Endothelial cell of umbilical vein (primary cell): ENCODE measurements around the gene LCE6A. TPM values are rescaled to one million over a fixed set of nuclear protein-coding genes. Genes with fewer than 3 reads are reported as not detected.

ENCODE experiments used
- BruUV-seq: library from RNA; stranded (reverse); fragments of 400-500 nt; replicated peaks from 2 replicates; lab custom pipeline; 2021; lab: Mats Ljungman, UMichigan
- CTCF ChIA-PET: fragments of 300-600, 350-600 bp; sonication (Branson Sonifier 250); formaldehyde crosslinking; loops from one replicate; lab custom pipeline; 2021; ENCODE audit warnings: antibody characterized with exemption, inconsistent platforms; lab: Charles Lee
- POLR2A ChIA-PET: fragments of 300-600, 350-600 bp; sonication (Branson Sonifier 250); formaldehyde crosslinking; loops from one replicate; lab custom pipeline; 2021; ENCODE audit warnings: antibody characterized with exemption, inconsistent platforms; lab: Charles Lee
- DNase-seq: peaks from one replicate; pipeline ENCODE4 v3.0.0-alpha.2; 2011; ENCODE audit warnings: low read depth, low spot score
- FAIRE-seq: peaks from 2 replicates; lab custom pipeline; 2011; peaks lifted over from hg19 to GRCh38; lab: Jason Lieb, UNC
- H2AFZ ChIP-seq: 2 replicates; pipeline ENCODE4 v1.6.0; 2012; ENCODE audit warnings: low read depth, low read length, control low read depth, inconsistent platforms
- H3K27ac ChIP-seq: 2 replicates; pipeline ENCODE4 v1.5.1; 2011; ENCODE audit warnings: low read depth, mild to moderate bottlenecking, control low read depth, low read length, moderate library complexity; ENCODE audit not compliant: insufficient read depth
- H3K27me3 ChIP-seq, 2 experiments: 2 replicates each; pipeline versions ENCODE4 v1.6.0 to v1.6.1; 2011; ENCODE audit warnings: low read length in 2 of 2, mixed read lengths in 1 of 2; ENCODE audit not compliant: control insufficient read depth in 2 of 2, insufficient read depth in 2 of 2
- H3K36me3 ChIP-seq, 2 experiments: 2 replicates in 1 of 2; 3 replicates in 1 of 2; pipeline ENCODE4 v1.5.1; 2011; ENCODE audit warnings: low read length in 2 of 2, mild to moderate bottlenecking in 1 of 2, moderate library complexity in 1 of 2; ENCODE audit not compliant: control insufficient read depth in 2 of 2, insufficient read depth in 2 of 2; ENCODE audit errors: extremely low read depth in 1 of 2
- H3K4me1 ChIP-seq: 3 replicates; pipeline ENCODE4 v1.5.1; 2011; ENCODE audit warnings: mild to moderate bottlenecking, low read length; ENCODE audit not compliant: control insufficient read depth, insufficient read depth; ENCODE audit errors: extremely low read depth
- H3K4me2 ChIP-seq: 2 replicates; pipeline ENCODE4 v1.6.1; 2011; ENCODE audit warnings: low read length, control low read depth, mixed read lengths; ENCODE audit not compliant: insufficient read depth
- H3K4me3 ChIP-seq, 3 experiments: fragments of 200-600 bp in 1 of 3; sonication (generic), shearing (Covaris generic) in 1 of 3; replicated peaks in 1 of 3; 2 replicates each; pipeline ENCODE4 v1.5.1; 2011 to 2016; ENCODE audit warnings: control low read depth in 3 of 3, low read length in 3 of 3, mild to moderate bottlenecking in 2 of 3, inconsistent platforms in 1 of 3, low read depth in 1 of 3, moderate library complexity in 1 of 3; ENCODE audit not compliant: insufficient read depth in 1 of 3
- H3K79me2 ChIP-seq: 2 replicates; pipeline ENCODE4 v1.6.0; 2012; ENCODE audit warnings: low read length, inconsistent platforms; ENCODE audit not compliant: control insufficient read depth, insufficient read depth
- H3K9ac ChIP-seq: replicated peaks from 2 replicates; pipeline ENCODE3; 2011; ENCODE audit warnings: low read length, control low read depth; ENCODE audit not compliant: insufficient read depth; ENCODE audit errors: extremely low read depth
- H3K9me1 ChIP-seq: replicated peaks from 3 replicates; pipeline ENCODE4 v1.6.0; 2011; ENCODE audit warnings: mild to moderate bottlenecking, low read length; ENCODE audit not compliant: control insufficient read depth, insufficient read depth; ENCODE audit errors: extremely low read depth
- H3K9me3 ChIP-seq: replicated peaks from 2 replicates; pipeline ENCODE4 v1.5.1; 2012; ENCODE audit warnings: low read length, inconsistent platforms; ENCODE audit not compliant: control insufficient read depth, insufficient read depth
- H4K20me1 ChIP-seq: replicated peaks from 2 replicates; pipeline ENCODE3; 2011; ENCODE audit warnings: mild to moderate bottlenecking, low read length; ENCODE audit not compliant: control insufficient read depth, insufficient read depth; ENCODE audit errors: extremely low read depth
- CTCF ChIP-seq, 2 donors: IDR thresholded peaks; 1 replicate in 1 of 2; 2 replicates in 1 of 2; pipeline ENCODE4 v1.5.1; 2011; ENCODE audit warnings: low read length in 2 of 2, mild to moderate bottlenecking in 2 of 2, moderate library complexity in 2 of 2, control low read depth in 1 of 2, inconsistent platforms in 1 of 2, low read depth in 1 of 2; ENCODE audit not compliant: insufficient read depth in 1 of 2; ENCODE audit errors: extremely low read depth in 1 of 2
- EZH2 ChIP-seq: IDR thresholded peaks from 2 replicates; pipeline ENCODE4 v1.6.1; 2012; ENCODE audit warnings: borderline replicate concordance, low read depth, mild to moderate bottlenecking, moderate library complexity, low read length, inconsistent platforms; ENCODE audit not compliant: severe bottlenecking
- FOS ChIP-seq: IDR thresholded peaks from 2 replicates; pipeline ENCODE4 v1.6.1; 2011; ENCODE audit warnings: mild to moderate bottlenecking, low read length, moderate library complexity, borderline replicate concordance; ENCODE audit not compliant: insufficient read depth
- GATA2 ChIP-seq: IDR thresholded peaks from 2 replicates; pipeline ENCODE4 v1.7.0; 2011; ENCODE audit warnings: low read depth, mild to moderate bottlenecking, moderate library complexity, mixed read lengths, low read length; ENCODE audit not compliant: insufficient read length, insufficient read depth
- JUN ChIP-seq: IDR thresholded peaks from 2 replicates; pipeline ENCODE4 v1.6.1; 2011; ENCODE audit warnings: borderline replicate concordance, low read depth; ENCODE audit not compliant: insufficient read length, insufficient read depth
- MAX ChIP-seq: IDR thresholded peaks from 2 replicates; pipeline ENCODE4 v1.6.1; 2011; ENCODE audit not compliant: insufficient read depth, insufficient read length
- MYC ChIP-seq: IDR thresholded peaks from one replicate; pipeline ENCODE4 v1.6.1; 2011; ENCODE audit warnings: mild to moderate bottlenecking, low read depth, low read length
- POLR2A ChIP-seq: IDR thresholded peaks from 2 replicates; pipeline ENCODE4 v1.6.1; 2012; ENCODE audit warnings: low read depth, mild to moderate bottlenecking, control low read depth, low read length
- POLR2AphosphoS5 ChIP-seq: IDR thresholded peaks from 2 replicates; pipeline ENCODE4 v1.6.1; 2012; ENCODE audit warnings: low read depth, mild to moderate bottlenecking, control low read depth, low read length, moderate library complexity; ENCODE audit not compliant: insufficient read depth
- dilution Hi-C: fragments of 300-500 bp; cut with MboI; formaldehyde crosslinking; loops from one replicate; pipeline ENCODE4 v1.15.0; 2019; ENCODE audit warnings: low sequenced_read_pairs; ENCODE audit not compliant: extremely low pct_ligation_motif_present
- intact Hi-C: fragments of 100-400 bp; cut with micrococcal nuclease; formaldehyde crosslinking; loops from one replicate; pipeline ENCODE4 v1.10.0; 2022
- polyA plus RNA-seq, 4 experiments: library from polyadenylated mRNA; depleted of rRNA in 3 of 4; stranded (reverse) in 3 of 4; unstranded in 1 of 4; fragments of >200 nt; gene quantifications; 2 replicates each; pipeline versions ENCODE4 v1.2.1 to v1.2.3, GENCODE V29; 2011 to 2012; ENCODE audit warnings: missing spikeins in 1 of 4
- total RNA-seq: library from RNA; stranded (reverse); gene quantifications from 2 replicates; pipeline ENCODE4 v1.2.3, GENCODE V29; 2021

LCE6A gene
- total and polyA plus RNA-seq, 2 donors (not counting 3 experiments of a cell fraction or from before 2014, with no cell fraction given), result not detected

- DNase-seq (no peak), FAIRE-seq (no peak)
- Histone ChIP-seq H3K4me2 (no peak overlapping the region), H3K9me1 (no peaks in the 10 kb centered on the region), H3K36me3 (no peaks in the 10 kb centered on the region), H2AFZ (no peak overlapping the region), H3K4me3 (no peak overlapping the region), H4K20me1 (no peaks in the 10 kb centered on the region), H3K27ac (no peak overlapping the region), H3K79me2 (no peaks in the 10 kb centered on the region), H3K4me1 (no peaks in the 10 kb centered on the region), H3K27me3 (no peaks in the 10 kb centered on the region), H3K9ac (no peak overlapping the region), H3K9me3 (no peaks in the 10 kb centered on the region)
- POLR2A ChIA-PET, result no interaction called here
- TF ChIP-seq CTCF (IDR thresholded peaks at IDR 0.05; ENCODE audit: extremely low read depth in 1 of 2, insufficient read depth in 1 of 2, low read depth in 1 of 2, low read length in 2 of 2) (no peak), POLR2AphosphoS5 (no peak), JUN (no peak), EZH2 (no peak), POLR2A (no peak), MYC (no peak), MAX (no peak), GATA2 (no peak), FOS (no peak)
- intact Hi-C loops, result no loop called here
- dilution Hi-C loops, result no loop called here
- BruUV-seq, result no TSS peak
- CTCF ChIA-PET, result interaction anchor here (1.1 to 1.8 kb wide), 3 partner anchors 14 to 364 kb away, joined by 3 to 5 read pairs (median 4); no protein-coding TSS in a partner anchor
These were observed 13.0 kb downstream of the LCE6A start for GRCh38 chr1:152855661-152856060.
